ENCODE measurements around the gene IL9.

DNA sequence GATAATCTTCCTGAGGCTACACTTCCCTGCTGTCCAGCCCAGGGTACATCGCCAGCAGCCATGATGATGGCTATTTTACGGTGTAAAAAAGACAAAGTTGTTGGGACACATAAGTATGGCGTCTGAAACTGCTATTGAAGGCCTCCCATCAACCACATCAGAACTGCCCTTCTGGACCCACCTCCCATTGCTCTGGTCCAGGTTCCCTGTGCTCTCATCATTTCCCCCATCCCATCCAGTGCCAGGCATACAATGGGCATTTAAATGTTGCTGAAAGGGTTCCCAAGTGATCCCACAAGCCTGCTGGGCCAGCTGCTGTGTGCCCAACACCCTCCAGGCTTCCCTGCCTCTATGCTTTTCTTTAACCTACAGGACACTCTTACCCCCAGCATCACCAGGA lies 10.6 kb downstream of the IL9 start:
- TF ChIP-seq, protein P1, sequence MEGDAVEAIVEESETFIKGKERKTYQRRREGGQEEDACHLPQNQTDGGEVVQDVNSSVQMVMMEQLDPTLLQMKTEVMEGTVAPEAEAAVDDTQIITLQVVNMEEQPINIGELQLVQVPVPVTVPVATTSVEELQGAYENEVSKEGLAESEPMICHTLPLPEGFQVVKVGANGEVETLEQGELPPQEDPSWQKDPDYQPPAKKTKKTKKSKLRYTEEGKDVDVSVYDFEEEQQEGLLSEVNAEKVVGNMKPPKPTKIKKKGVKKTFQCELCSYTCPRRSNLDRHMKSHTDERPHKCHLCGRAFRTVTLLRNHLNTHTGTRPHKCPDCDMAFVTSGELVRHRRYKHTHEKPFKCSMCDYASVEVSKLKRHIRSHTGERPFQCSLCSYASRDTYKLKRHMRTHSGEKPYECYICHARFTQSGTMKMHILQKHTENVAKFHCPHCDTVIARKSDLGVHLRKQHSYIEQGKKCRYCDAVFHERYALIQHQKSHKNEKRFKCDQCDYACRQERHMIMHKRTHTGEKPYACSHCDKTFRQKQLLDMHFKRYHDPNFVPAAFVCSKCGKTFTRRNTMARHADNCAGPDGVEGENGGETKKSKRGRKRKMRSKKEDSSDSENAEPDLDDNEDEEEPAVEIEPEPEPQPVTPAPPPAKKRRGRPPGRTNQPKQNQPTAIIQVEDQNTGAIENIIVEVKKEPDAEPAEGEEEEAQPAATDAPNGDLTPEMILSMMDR (IDR thresholded peaks at IDR 0.05; ENCODE audit: low read depth, low read length) = no peak
- no peak for TF ChIP-seq POLR2A (IDR thresholded peaks at IDR 0.05; ENCODE audit: extremely low read depth, insufficient read length)
- TF ChIP-seq, protein P2, sequence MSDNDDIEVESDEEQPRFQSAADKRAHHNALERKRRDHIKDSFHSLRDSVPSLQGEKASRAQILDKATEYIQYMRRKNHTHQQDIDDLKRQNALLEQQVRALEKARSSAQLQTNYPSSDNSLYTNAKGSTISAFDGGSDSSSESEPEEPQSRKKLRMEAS (IDR thresholded peaks at IDR 0.05; ENCODE audit: low read depth, low read length) = no peak

Measured in NB4 (cell line).